GM18909 (cell line): ENCODE data around the gene HECTD4.
"Not testable (repeated sequence)": the region's sequence is repeated elsewhere in the genome, so short reads cannot be mapped to it uniquely, and the experiment has no call there.

ENCODE experiments used
- ATAC-seq: cut with Tn5 transposase; IDR thresholded peaks from one replicate; pipeline ENCODE4 v1.9.1; 2021; ENCODE audit warnings: mild to moderate bottlenecking; ENCODE audit not compliant: unreplicated experiment, poor library complexity

Gene HECTD4

GRCh38 chr12:112381883-112382796 lies at the start of gene HECTD4:
TSS of gene HECTD4 (minus strand) at chr12:112382431. CDS start at chr12:112382128, 303 bp downstream.
- ATAC-seq: peak; percentile 91

GRCh38 chr12:112431965-112432364 lies 49.7 kb upstream of the HECTD4 start:
- no peak for ATAC-seq

GRCh38 chr12:112430929-112431328 lies 48.7 kb upstream of the HECTD4 start:
- no peak for ATAC-seq

GRCh38 chr12:112427760-112428159 lies 45.5 kb upstream of the HECTD4 start:
- no peak for ATAC-seq

- no peak for ATAC-seq
Measured at GRCh38 chr12:112425582-112426382, 43.6 kb upstream of the HECTD4 start.

GRCh38 chr12:112424126-112424525 lies 41.9 kb upstream of the HECTD4 start:
- no peak for ATAC-seq

GRCh38 chr12:112422531-112422930 lies 40.3 kb upstream of the HECTD4 start:
- ATAC-seq: no peak

- ATAC-seq: no peak
Measured at GRCh38 chr12:112421363-112421762, 39.1 kb upstream of the HECTD4 start.

- ATAC-seq: no peak
Measured at GRCh38 chr12:112420740-112421139, 38.5 kb upstream of the HECTD4 start.

GRCh38 chr12:112419297-112420133 lies 37.3 kb upstream of the HECTD4 start:
- peak; percentile 10 for ATAC-seq

GRCh38 chr12:112418608-112419296 lies 36.5 kb upstream of the HECTD4 start, which contains the start of gene PTPN11:
TSS of gene PTPN11 (plus strand) at chr12:112418947. CDS start at chr12:112419112, 165 bp downstream.
- peak; percentile 79 for ATAC-seq

GRCh38 chr12:112418273-112418607 lies 36.0 kb upstream of the HECTD4 start:
- no peak for ATAC-seq

- not testable (repeated sequence) for ATAC-seq
Measured at GRCh38 chr12:112415457-112415856, 33.2 kb upstream of the HECTD4 start.

GRCh38 chr12:112413855-112414625 lies 31.8 kb upstream of the HECTD4 start:
- ATAC-seq: no peak

GRCh38 chr12:112409906-112410244 lies 27.6 kb upstream of the HECTD4 start:
- no peak for ATAC-seq

- peak; percentile 81 for ATAC-seq
Measured at GRCh38 chr12:112409064-112409905, 27.1 kb upstream of the HECTD4 start, which contains the start of gene RPL6. TSS of gene RPL6 (minus strand) at chr12:112409605. CDS start at chr12:112408656, 949 bp downstream.

- no peak for ATAC-seq
Measured at GRCh38 chr12:112408621-112409020, 26.4 kb upstream of the HECTD4 start.

- ATAC-seq: not testable (repeated sequence)
Measured at GRCh38 chr12:112407683-112408082, 25.5 kb upstream of the HECTD4 start.
